ENCODE data around the gene SDC1.

The SDC1 gene

GRCh38 chr2:20217041-20217970 is 7.6 kb downstream of the SDC1 start:
- H3K4me3 ChIP-seq (ENCODE audit: low read depth, low read length), result no peak overlapping the region
- no peak for DNase-seq (ENCODE audit: low read depth)
- TF ChIP-seq CTCF (IDR thresholded peaks at IDR 0.05; ENCODE audit: control insufficient read depth, extremely low read depth, insufficient read depth), result no peak

- H3K4me3 ChIP-seq (ENCODE audit: low read depth, low read length), result no peak overlapping the region
- no peak for DNase-seq (ENCODE audit: low read depth)
- no peak for TF ChIP-seq CTCF (IDR thresholded peaks at IDR 0.05; ENCODE audit: control insufficient read depth, extremely low read depth, insufficient read depth)
These were observed 8.6 kb downstream of the SDC1 start for GRCh38 chr2:20216130-20217025.

- no peak overlapping the region for H3K4me3 ChIP-seq (ENCODE audit: low read depth, low read length)
- DNase-seq (ENCODE audit: low read depth), result no peak
- TF ChIP-seq CTCF (IDR thresholded peaks at IDR 0.05; ENCODE audit: control insufficient read depth, extremely low read depth, insufficient read depth), result no peak
These were observed 9.5 kb downstream of the SDC1 start for GRCh38 chr2:20215183-20216040.

- no peak for TF ChIP-seq CTCF (IDR thresholded peaks at IDR 0.05; ENCODE audit: control insufficient read depth, extremely low read depth, insufficient read depth)
These were observed 10.3 kb downstream of the SDC1 start for GRCh38 chr2:20214566-20215182.

GRCh38 chr2:20213651-20214565 is 11.0 kb downstream of the SDC1 start:
- DNase-seq (ENCODE audit: low read depth), result no peak
- no peak for TF ChIP-seq CTCF (IDR thresholded peaks at IDR 0.05; ENCODE audit: control insufficient read depth, extremely low read depth, insufficient read depth)
- no peak overlapping the region; the same call in 1 of the 2 replicates for H3K4me3 ChIP-seq (ENCODE audit: low read depth, low read length)

More at GRCh38 chr2:20214566-20215182, 10.3 kb downstream of the SDC1 start:
- no peak overlapping the region for H3K4me3 ChIP-seq (ENCODE audit: low read depth, low read length)
- no peak for DNase-seq (ENCODE audit: low read depth)
